NAMALWA (cell line): ENCODE results near the gene WRAP73.

Experiments
- DNase-seq: peaks from one replicate; pipeline ENCODE4 v3.0.0-alpha.2; 2015; ENCODE audit warnings: low spot score

The WRAP73 gene

DNA sequence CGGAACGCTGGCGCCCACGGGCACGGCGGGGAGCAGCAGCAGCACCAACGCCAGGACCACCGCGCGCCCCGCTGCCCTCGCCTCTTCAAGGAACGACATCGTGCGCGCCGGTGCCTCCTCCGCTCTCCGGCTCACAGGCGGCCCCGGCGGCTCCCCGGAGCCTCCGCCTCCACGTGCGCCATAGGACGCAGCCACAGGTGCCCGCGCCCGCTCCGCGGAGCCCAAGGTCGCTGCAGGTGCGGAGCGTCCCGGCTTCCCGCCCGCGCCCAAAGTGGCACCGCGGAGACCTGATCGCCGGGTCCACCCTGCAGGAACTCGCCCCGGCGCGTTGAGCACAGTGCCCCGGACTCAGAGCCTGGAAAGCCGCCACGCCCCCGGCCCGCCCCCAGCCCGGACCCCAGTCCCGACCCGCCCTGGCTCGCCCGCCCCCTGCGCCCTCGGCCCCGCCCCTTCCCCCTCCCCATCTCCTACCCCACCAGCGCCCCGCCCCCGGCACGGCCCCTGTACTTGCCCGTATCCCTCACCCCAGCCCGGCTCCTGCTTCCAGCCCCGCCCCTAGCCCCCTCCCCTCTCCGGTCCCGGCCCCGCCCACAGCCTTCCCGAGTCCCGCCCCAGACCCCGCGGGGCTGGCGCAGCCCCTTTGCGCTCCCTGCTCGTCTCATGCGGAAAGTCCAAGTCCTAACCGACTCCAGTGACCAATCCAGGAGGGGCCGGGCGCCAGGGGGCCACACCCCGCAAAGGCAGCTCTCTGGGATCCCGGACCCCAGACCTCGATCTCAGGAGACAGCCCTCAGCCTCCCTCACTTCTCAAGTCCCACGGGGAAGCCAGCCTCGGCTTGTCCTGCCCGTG is 38.5 kb downstream of the WRAP73 start, which contains the start of gene MEGF6:
Gene MEGF6, minus strand, starts transcription at position 339 of the 850 bp plus-strand sequence. Its CDS starts 240 bp downstream, at position 99.
- DNase-seq: no peak

DNA sequence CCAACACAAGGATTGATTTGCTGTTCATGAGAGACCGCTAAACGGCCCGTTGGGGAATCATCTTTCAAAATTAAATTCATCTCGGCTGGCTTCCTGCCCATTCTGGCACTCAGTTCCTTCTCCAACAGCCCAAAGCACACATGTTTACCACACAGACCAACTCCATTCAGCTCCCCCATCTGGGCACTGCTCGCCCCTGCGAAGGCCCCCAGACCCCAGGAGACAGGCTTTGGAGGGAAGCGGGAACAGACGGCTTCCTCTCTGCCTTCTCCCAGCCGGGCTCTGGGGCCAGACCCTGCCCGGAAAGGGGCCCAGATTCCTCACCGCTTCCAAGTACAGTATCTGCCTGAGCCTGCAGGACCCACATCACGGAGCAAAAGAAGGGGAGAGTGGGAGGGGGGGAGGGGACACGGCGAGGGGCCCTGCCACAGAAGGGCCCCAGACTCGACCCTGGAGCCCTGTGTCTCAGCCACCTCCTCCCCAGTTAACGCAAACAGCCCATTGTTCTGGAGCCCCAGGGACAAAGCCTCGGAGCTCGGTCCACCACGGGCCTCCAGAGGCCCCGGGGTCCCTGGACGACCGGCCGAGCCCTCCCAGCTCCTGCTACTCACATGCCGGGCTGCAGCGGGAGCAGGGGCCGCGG is 39.3 kb downstream of the WRAP73 start:
- DNase-seq: no peak

GRCh38 chr1:3609769-3610526 is 40.0 kb downstream of the WRAP73 start:
- no peak for DNase-seq

DNA sequence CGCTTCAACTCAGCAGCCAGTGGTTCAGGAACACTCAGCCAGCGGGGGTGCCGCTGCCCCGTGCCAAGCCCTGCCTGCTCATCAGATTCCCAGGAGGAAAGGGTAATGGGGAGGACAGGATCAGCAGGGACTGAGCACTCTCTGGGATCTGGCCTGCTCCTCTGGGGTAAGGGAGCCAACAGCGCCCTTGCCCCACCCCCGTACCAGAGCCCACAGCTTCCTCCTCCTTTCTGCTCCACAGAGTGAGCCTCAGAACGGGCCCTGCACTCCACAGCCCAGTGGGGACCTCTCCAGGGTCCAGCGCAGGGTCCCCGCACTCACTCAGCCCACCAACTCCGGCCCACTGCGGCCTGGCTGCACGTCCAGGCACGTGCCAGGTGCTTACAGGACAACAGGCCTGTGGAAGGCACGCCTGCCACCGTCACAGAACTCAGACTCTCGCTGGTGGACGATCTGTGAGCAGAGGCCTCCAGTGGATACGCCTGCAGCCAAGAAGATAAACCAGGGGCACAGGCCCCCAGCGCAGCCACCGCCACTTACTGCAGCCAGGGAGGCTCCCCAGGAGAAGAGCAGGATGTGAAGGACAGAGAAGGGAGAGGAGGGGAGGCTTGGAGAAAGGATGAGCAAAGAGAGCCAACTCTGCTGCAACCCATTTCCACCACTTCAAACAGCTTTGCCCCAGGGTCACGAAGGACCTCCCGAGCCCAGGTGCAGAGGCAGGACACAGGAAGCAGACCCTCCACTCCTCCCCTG is 40.7 kb downstream of the WRAP73 start:
- DNase-seq: no peak

GRCh38 chr1:3608154-3608553 is 41.7 kb downstream of the WRAP73 start:
- DNase-seq: peak; percentile 46

DNA sequence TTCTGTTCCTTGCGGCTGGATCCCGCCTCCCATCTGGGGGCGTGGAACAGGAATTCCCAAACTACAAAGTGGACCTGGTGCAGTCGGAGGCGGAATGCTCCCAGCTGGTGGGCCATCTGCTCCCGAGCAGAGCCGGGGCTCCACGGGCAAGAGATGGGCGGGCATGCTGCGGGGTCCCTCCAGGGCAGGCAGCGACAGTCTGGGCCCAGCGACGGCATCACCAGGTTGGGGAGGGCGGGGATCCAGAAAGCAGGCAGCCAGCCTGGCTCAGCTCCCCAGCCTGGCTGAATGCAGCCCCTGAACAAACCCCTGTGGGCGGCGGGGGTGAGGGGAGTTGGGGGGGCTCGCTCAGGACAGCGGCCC is 42.2 kb downstream of the WRAP73 start:
- no peak for DNase-seq

GRCh38 chr1:3606779-3607702 is 42.9 kb downstream of the WRAP73 start:
- DNase-seq: no peak

DNA sequence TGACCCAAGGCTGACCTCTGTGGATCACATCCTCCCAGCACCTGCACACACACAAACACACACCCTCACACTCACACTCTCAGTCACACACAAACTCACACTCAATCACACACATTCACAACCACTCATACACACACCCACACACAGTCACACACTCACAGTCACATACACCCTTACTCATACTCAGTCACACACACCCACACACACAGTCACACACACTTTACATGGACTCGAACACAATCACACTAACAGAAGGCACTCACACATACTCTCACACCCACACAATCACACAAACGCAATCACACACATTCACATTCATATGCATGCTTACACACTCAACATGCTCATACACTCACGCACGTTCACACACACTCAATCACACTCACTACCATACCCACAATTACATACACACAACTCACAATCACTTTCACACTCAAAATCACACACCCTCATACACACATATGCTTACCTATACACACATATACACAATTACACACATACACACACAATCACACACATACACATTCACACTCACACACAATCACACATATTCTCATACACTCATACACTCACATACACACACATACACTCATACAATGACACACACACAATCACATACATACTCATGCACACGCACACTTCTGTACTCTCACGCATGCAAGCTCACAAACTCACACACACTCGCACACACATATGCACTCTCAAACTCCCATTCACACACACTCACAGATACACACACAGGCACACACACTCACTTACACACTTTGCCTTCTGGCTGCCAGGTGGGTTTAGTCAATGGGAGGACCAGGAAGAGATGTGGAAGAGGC is 44.7 kb downstream of the WRAP73 start:
- no peak for DNase-seq

DNA sequence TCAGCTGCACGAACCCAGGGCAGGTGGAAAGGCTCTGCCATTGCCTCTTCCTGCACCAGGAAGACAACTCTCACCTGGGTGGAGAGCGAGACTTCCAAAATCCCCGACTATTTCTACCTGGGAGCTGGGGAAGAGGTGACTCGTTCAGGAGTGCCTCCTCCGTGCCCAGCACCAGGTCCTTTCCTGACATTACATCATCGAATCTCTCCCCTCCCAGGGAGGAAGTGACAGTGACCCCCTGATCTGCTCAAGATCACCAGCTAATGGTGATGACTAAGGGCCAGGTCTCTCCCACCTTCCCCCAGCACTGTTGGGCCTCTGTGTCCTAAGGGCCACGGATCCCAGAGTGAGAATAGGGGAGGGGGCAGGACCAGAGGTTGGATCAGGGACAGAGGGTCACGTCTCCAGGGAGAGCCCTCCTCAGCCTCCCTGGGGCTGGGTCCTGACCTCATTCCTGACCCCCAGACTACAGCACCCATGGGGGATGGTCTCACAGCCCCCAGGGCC is 45.4 kb downstream of the WRAP73 start:
- DNase-seq: no peak

GRCh38 chr1:3603571-3604467 is 46.1 kb downstream of the WRAP73 start:
- DNase-seq: no peak

DNA sequence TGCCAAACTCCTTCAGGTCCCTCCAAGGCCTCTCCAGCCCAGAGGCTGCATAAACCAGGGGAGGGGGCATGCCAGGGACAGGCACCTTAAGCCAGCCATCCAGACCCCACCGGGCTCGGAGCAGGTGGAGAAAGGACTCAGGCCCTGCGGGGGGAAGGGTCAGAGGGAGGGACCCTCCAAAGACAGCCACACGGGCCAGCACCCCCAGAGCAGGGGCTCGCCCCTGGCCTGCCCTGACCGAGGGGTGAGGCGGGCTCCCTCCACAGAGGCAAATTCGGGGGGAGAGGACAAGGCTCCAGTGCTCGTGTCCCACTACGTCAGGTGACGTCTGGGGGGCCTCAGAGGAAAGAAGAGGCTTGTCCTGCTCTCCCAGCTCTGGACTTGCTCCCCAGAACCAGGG is 46.7 kb downstream of the WRAP73 start:
- DNase-seq: no peak

DNA sequence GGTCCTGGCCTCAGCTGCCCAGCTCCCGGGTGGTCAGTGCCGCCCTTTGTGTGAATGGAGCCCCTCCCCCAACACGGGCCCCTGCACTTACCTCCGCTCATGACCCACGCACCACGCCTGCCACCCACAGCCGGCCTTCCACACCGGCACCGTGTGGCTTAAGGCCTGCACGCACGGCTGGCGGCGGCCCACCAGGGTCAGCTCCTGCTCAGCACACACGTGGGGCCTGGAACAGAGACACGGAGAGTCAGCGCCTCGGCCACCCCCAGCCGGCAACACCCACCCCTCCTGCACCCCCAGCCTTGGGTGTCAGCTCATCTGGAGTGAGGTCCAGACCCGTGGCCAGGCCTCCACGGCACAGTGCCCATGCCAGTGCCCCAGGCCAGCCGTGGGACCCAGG is 47.5 kb downstream of the WRAP73 start:
- no peak for DNase-seq

DNA sequence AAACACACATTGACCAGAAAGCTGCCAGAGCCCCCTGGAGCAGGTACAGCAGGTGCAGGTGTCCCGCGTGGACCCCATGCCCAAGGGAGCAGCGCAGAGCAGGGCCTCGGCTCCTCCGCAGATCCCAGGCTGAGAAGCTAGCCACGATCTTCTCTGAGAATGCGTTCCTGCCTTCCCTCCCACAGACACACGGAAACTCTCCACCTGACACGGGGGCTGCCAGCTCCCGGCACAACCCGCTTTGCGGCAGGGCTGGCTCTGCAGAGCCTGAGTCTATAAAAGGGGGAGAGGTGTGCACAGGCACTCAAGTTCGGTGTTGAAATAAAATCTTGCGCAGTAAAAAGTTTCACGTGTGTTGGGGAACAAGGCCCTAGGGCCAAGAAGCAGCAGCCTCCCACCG is 48.2 kb downstream of the WRAP73 start:
- DNase-seq: no peak

DNA sequence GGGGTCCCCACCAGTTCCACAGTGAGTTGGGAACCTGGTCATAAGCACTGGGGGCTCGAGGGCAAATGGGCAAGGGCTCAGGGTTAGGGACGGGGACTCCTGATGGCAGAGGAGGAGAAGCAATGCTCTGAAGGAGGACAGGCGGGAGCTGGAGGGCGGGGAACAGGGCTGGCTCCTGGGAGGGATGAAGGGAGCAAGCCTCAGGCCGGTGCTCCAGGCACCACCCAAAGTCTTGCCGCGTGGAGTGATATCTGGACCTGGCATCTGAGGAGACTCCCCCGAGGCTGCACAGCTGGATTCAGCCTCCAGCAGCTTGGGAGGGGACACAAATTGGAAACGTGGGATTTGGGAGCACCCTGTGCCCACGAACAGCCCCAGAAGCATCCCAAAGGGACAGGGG is 49.5 kb downstream of the WRAP73 start:
- DNase-seq: no peak

DNA sequence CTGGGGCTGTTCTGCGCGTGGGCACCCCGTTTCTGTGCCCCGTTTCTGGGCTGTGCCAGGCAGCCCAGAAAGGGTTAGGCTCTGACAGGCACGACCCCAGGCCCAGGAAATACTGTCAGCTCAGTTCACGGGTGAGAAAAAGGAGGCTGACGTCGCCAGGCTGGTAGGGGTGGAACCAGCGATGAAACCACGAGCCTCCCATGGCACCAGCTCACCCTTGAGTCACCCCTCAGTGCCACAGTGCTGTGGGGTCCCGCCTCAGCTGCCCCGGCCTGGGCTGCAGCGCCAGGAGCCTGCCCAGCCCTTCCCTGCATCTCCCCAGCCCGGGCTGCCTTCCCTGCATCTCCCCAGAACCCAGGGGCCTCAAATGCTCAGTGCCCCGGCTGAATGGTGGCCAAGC is 50.1 kb downstream of the WRAP73 start:
- no peak for DNase-seq

GRCh38 chr1:3599286-3599811 is 50.6 kb downstream of the WRAP73 start:
- no peak for DNase-seq

- DNase-seq: no peak
These were observed 51.2 kb downstream of the WRAP73 start for GRCh38 chr1:3598522-3599285.

DNA sequence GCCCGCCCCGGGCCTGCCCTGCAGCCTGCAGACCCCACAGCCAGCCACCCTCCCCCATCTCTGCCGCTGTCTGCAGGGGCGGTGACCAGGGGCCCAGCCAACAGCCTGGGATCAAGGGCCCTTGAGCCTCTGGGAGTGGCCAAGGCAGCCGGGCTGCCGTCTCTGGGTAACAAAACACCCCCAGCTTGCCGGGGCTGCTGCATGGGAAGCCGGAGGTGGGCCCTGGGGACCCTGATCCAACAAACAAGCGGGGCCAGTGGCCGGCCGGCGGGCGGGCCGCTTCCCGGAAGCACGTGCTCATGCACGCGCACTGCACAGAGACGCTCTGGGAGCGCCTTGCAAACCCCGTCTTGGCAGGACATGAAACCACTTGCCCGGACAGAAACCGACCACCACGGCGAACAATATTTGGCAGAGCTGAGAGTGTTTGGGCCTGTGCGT is 51.8 kb downstream of the WRAP73 start:
- no peak for DNase-seq
